ENCODE measurements around the gene SCUBE2.

The SCUBE2 gene

GRCh38 chr11:9076661-9077060 lies 14.7 kb downstream of the SCUBE2 start:
- DNase-seq (ENCODE audit: low read depth), result no peak
- no peak overlapping the region for H3K4me3 ChIP-seq (ENCODE audit: low read depth, low read length)

- H3K4me3 ChIP-seq (ENCODE audit: low read depth, low read length), result no peak overlapping the region
- no peak for DNase-seq (ENCODE audit: low read depth)
Observed at GRCh38 chr11:9076046-9076445, 15.4 kb downstream of the SCUBE2 start.

- DNase-seq (ENCODE audit: low read depth), result peak; percentile 14
- H3K4me3 ChIP-seq (ENCODE audit: low read depth, low read length), result no peak overlapping the region
Observed at GRCh38 chr11:9075556-9075955, 15.8 kb downstream of the SCUBE2 start.

GRCh38 chr11:9074338-9075029 lies 16.9 kb downstream of the SCUBE2 start:
- no peak for DNase-seq (ENCODE audit: low read depth)
- H3K4me3 ChIP-seq (ENCODE audit: low read depth, low read length), result no peak overlapping the region

- DNase-seq (ENCODE audit: low read depth), result no peak
- no peak overlapping the region for H3K4me3 ChIP-seq (ENCODE audit: low read depth, low read length)
Observed at GRCh38 chr11:9073466-9074225, 17.8 kb downstream of the SCUBE2 start.

- no peak overlapping the region for H3K4me3 ChIP-seq (ENCODE audit: low read depth, low read length)
- no peak for DNase-seq (ENCODE audit: low read depth)
Observed at GRCh38 chr11:9072626-9073176, 18.7 kb downstream of the SCUBE2 start.

- no peak for DNase-seq (ENCODE audit: low read depth)
- no peak overlapping the region for H3K4me3 ChIP-seq (ENCODE audit: low read depth, low read length)
Observed at GRCh38 chr11:9071692-9072091, 19.7 kb downstream of the SCUBE2 start.

GRCh38 chr11:9070749-9071491 lies 20.5 kb downstream of the SCUBE2 start:
- no peak for DNase-seq (ENCODE audit: low read depth)
- H3K4me3 ChIP-seq (ENCODE audit: low read depth, low read length), result no peak overlapping the region

- DNase-seq (ENCODE audit: low read depth), result no peak
Observed at GRCh38 chr11:9069862-9070470, 21.4 kb downstream of the SCUBE2 start.

GRCh38 chr11:9069256-9069655 lies 22.1 kb downstream of the SCUBE2 start:
- no peak for DNase-seq (ENCODE audit: low read depth)
- no peak overlapping the region for H3K4me3 ChIP-seq (ENCODE audit: low read depth, low read length)

More at GRCh38 chr11:9069862-9070470, 21.4 kb downstream of the SCUBE2 start:
- no peak overlapping the region for H3K4me3 ChIP-seq (ENCODE audit: low read depth, low read length)

- H3K4me3 ChIP-seq (ENCODE audit: low read depth, low read length), result no peak overlapping the region
- DNase-seq (ENCODE audit: low read depth), result no peak
Observed at GRCh38 chr11:9066433-9066925, 24.9 kb downstream of the SCUBE2 start.

- H3K4me3 ChIP-seq (ENCODE audit: low read depth, low read length), result no peak overlapping the region
- DNase-seq (ENCODE audit: low read depth), result no peak
Observed at GRCh38 chr11:9065607-9066432, 25.6 kb downstream of the SCUBE2 start.

GRCh38 chr11:9061807-9062206 lies 29.6 kb downstream of the SCUBE2 start:
- no peak for DNase-seq (ENCODE audit: low read depth)
- no peak overlapping the region for H3K4me3 ChIP-seq (ENCODE audit: low read depth, low read length)

- no peak for DNase-seq (ENCODE audit: low read depth)
- no peak overlapping the region for H3K4me3 ChIP-seq (ENCODE audit: low read depth, low read length)
Observed at GRCh38 chr11:9060700-9061111, 30.7 kb downstream of the SCUBE2 start.

GRCh38 chr11:9059406-9059805 lies 32.0 kb downstream of the SCUBE2 start:
- H3K4me3 ChIP-seq (ENCODE audit: low read depth, low read length), result no peak overlapping the region
- DNase-seq (ENCODE audit: low read depth), result no peak

- DNase-seq (ENCODE audit: low read depth), result no peak
- H3K4me3 ChIP-seq (ENCODE audit: low read depth, low read length), result no peak overlapping the region
Observed at GRCh38 chr11:9057888-9058287, 33.5 kb downstream of the SCUBE2 start.

- no peak overlapping the region for H3K4me3 ChIP-seq (ENCODE audit: low read depth, low read length)
- DNase-seq (ENCODE audit: low read depth), result no peak
Observed at GRCh38 chr11:9057007-9057406, 34.4 kb downstream of the SCUBE2 start.

GRCh38 chr11:9056467-9056866 lies 34.9 kb downstream of the SCUBE2 start:
- no peak for DNase-seq (ENCODE audit: low read depth)
- H3K4me3 ChIP-seq (ENCODE audit: low read depth, low read length), result no peak overlapping the region

Data from skeletal muscle cell (primary cell).